Osteoblast (primary cell): ENCODE data around the gene GSK3A. TPM values are rescaled to one million over a fixed set of nuclear protein-coding genes. Genes with fewer than 3 reads are reported as not detected.

Source experiments
- DNase-seq: peaks from one replicate; pipeline ENCODE4 v3.0.0; 2011; ENCODE audit warnings: low spot score, mixed read lengths; ENCODE audit not compliant: insufficient read length; ENCODE audit errors: missing footprints
- H2AFZ ChIP-seq: 2 replicates; pipeline ENCODE4 v1.6.0; 2011; ENCODE audit warnings: mild to moderate bottlenecking, low read length
- H3K27ac ChIP-seq: 2 replicates; pipeline ENCODE4 v1.5.1; 2011; ENCODE audit warnings: mild to moderate bottlenecking, low read depth, low read length, moderate library complexity
- H3K27me3 ChIP-seq: 2 replicates; pipeline ENCODE4 v1.6.0; 2012; ENCODE audit warnings: mild to moderate bottlenecking, control low read depth, inconsistent platforms, low read length, moderate library complexity; ENCODE audit not compliant: insufficient read depth
- H3K36me3 ChIP-seq: 2 replicates; pipeline ENCODE4 v1.5.1; 2011; ENCODE audit warnings: mild to moderate bottlenecking, low read length, control low read depth, moderate library complexity; ENCODE audit not compliant: insufficient read depth
- H3K4me1 ChIP-seq: 2 replicates; pipeline ENCODE4 v1.5.1; 2011; ENCODE audit warnings: mild to moderate bottlenecking, low read length, control low read depth, moderate library complexity; ENCODE audit not compliant: insufficient read depth
- H3K4me2 ChIP-seq: 2 replicates; pipeline ENCODE4 v1.6.0; 2011; ENCODE audit warnings: mild to moderate bottlenecking, low read length; ENCODE audit not compliant: insufficient read depth
- H3K4me3 ChIP-seq: fragments of 200-600 bp; sonication (generic); 3 replicates; pipeline ENCODE4 v1.5.1; 2012; ENCODE audit warnings: mild to moderate bottlenecking, low read length, inconsistent platforms; ENCODE audit not compliant: insufficient read depth
- H3K79me2 ChIP-seq: 2 replicates; pipeline ENCODE4 v1.6.0; 2012; ENCODE audit warnings: mild to moderate bottlenecking, low read length, control low read depth, inconsistent platforms; ENCODE audit not compliant: insufficient read depth
- H3K9me3 ChIP-seq: 2 replicates; pipeline ENCODE4 v1.5.1; 2011; ENCODE audit warnings: low read depth, low read length, control low read depth
- H4K20me1 ChIP-seq: 2 replicates; pipeline ENCODE4 v1.6.0; 2012; ENCODE audit warnings: mild to moderate bottlenecking, low read length, control low read depth; ENCODE audit not compliant: insufficient read depth
- total RNA-seq: library from RNA; depleted of rRNA; stranded (reverse); fragments of >200 nt; gene quantifications from 2 replicates; pipeline ENCODE4 v1.2.3, GENCODE V29; 2012
- TF ChIP-seq, protein P1 (sequence below): IDR thresholded peaks from 2 replicates; pipeline ENCODE4 v1.5.1; 2011; ENCODE audit warnings: mild to moderate bottlenecking, low read depth, low read length, moderate library complexity; ENCODE audit errors: extremely low read depth

GSK3A gene
- total RNA-seq, 1 donor, result 18.1 TPM

DNA sequence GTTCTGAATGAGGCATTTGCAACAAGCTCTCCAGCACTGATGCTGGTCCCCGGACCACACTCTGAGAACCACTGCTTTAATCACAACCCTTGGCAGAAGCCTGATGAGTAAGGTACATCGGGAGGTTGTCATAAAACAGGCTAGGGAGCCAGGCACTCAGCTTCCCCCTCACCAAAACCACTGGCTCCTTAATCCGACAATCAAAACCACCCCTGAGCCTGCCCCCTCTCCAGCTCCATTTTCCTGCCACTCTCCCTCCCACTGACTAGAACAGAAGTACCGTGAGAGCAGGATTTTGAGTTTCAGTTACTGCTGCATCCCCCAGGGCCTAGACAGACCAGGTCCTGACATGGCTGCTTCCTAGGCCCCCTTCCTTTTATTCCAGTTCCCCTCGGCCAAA lies 7.2 kb downstream of the GSK3A start:
- Histone ChIP-seq H3K79me2 (peaks cover 57% of the 10 kb centered on the region), H3K36me3 (peaks cover 71% of the 10 kb centered on the region), H4K20me1 (peaks cover 42% of the 10 kb centered on the region), H3K4me1 (no peaks in the 10 kb centered on the region), H3K4me3 (no peak overlapping the region), H3K27me3 (no peaks in the 10 kb centered on the region), H3K9me3 (no peaks in the 10 kb centered on the region), H3K27ac (no peak overlapping the region), H3K4me2 (no peak overlapping the region), H2AFZ (no peak overlapping the region)
- peak; percentile 19 for DNase-seq
- TF ChIP-seq, protein P1, sequence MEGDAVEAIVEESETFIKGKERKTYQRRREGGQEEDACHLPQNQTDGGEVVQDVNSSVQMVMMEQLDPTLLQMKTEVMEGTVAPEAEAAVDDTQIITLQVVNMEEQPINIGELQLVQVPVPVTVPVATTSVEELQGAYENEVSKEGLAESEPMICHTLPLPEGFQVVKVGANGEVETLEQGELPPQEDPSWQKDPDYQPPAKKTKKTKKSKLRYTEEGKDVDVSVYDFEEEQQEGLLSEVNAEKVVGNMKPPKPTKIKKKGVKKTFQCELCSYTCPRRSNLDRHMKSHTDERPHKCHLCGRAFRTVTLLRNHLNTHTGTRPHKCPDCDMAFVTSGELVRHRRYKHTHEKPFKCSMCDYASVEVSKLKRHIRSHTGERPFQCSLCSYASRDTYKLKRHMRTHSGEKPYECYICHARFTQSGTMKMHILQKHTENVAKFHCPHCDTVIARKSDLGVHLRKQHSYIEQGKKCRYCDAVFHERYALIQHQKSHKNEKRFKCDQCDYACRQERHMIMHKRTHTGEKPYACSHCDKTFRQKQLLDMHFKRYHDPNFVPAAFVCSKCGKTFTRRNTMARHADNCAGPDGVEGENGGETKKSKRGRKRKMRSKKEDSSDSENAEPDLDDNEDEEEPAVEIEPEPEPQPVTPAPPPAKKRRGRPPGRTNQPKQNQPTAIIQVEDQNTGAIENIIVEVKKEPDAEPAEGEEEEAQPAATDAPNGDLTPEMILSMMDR, result no peak

DNA sequence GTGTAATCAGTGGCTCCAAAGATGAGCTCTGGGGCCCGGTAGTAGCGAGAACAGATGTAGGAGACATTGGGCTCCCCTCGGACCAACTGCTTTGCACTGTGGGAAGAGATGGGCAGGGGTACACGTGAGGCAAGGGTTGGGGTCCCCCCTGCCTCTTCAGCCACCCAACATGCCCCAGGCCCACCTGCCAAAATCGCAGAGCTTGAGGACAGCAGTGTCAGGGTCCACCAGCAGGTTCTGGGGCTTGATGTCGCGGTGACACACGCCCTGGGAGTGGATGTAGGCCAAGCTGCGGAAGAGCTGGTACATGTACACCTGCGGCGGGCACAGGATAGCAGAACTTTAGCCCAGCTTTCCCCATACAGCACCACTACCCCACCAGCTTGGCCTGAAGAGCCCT lies 8.0 kb downstream of the GSK3A start:
- TF ChIP-seq, protein P1, result no peak
- no peak overlapping the region for H3K4me3 ChIP-seq
- no peaks in the 10 kb centered on the region for H3K27me3 ChIP-seq
- peaks cover 70% of the 10 kb centered on the region for H3K36me3 ChIP-seq
- H3K9me3 ChIP-seq, result no peaks in the 10 kb centered on the region
- H4K20me1 ChIP-seq, result peaks cover 44% of the 10 kb centered on the region
- H3K79me2 ChIP-seq, result peaks cover 57% of the 10 kb centered on the region
- H2AFZ ChIP-seq, result no peak overlapping the region
- DNase-seq, result peak; percentile 32
- no peak overlapping the region for H3K27ac ChIP-seq
- no peaks in the 10 kb centered on the region for H3K4me1 ChIP-seq
- H3K4me2 ChIP-seq, result no peak overlapping the region

DNA sequence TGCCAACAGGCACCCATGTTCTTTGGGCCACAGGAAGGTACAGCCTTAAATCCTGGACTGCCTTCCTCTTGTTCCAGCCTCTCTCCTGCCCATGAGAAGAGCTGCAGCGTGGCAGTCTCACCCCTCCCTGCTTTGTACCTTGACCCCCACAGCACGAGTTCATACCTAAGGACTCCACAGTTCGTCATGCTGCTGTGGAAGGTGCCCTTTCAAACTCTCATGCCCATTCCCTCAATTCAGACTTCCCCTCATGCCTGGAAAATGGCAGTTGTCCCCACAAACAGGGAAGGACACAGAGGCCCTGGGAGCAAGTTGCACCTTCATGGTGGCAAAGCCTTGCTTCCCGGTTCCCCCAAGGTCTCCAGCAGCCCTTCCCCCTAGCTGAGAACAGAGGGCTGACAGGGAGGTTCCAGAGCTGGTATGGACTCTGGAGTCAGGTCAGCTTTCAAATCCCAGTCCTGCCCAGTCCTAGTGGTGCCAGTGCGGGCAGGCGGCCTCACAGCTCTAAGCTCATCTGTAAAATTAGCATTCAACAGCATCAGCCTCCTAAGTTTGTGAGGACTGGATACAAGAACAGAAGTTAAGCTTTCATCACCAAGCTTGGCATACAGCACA lies 8.6 kb downstream of the GSK3A start:
- Histone ChIP-seq H3K27me3 (no peaks in the 10 kb centered on the region), H4K20me1 (peaks cover 49% of the 10 kb centered on the region), H2AFZ (no peak overlapping the region), H3K9me3 (no peaks in the 10 kb centered on the region), H3K27ac (no peak overlapping the region), H3K79me2 (peaks cover 57% of the 10 kb centered on the region), H3K4me1 (no peaks in the 10 kb centered on the region), H3K4me2 (no peak overlapping the region), H3K36me3 (peaks cover 71% of the 10 kb centered on the region), H3K4me3 (no peak overlapping the region)
- TF ChIP-seq, protein P1, result no peak
- DNase-seq, result peak; percentile 25

DNA sequence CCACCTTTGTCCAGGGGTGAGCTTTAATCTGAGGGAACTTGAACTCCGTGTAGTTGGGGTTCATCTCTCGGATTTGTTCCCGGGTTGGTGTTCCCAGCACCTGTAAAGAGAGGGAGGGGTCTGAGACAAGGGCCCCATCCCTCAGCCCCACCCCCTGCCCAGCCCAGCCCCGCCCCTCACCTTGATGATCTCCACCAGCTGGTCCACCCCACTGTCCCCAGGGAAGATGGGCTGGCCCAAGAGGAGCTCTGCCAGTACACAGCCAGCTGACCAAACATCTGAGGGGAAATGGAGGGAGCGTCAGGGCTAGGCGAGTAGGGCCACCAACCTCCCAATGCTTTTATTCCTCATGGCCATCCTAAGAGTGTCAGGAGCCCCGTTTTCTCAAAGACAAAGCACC lies 9.3 kb downstream of the GSK3A start:
- peaks cover 49% of the 10 kb centered on the region for H4K20me1 ChIP-seq
- peaks cover 77% of the 10 kb centered on the region for H3K36me3 ChIP-seq
- DNase-seq, result peak; percentile 79
- H3K79me2 ChIP-seq, result peaks cover 56% of the 10 kb centered on the region
- H3K27ac ChIP-seq, result no peak overlapping the region
- H3K4me3 ChIP-seq, result no peak overlapping the region
- H3K9me3 ChIP-seq, result no peaks in the 10 kb centered on the region
- no peaks in the 10 kb centered on the region for H3K27me3 ChIP-seq
- TF ChIP-seq, protein P1, result no peak
- no peak overlapping the region for H2AFZ ChIP-seq
- no peak overlapping the region for H3K4me2 ChIP-seq
- no peaks in the 10 kb centered on the region for H3K4me1 ChIP-seq
